HG03175 (cell line): ENCODE measurements around the gene FUCA1.
A peak's percentile ranks its signal among the peaks of the same experiment; 100 is the strongest.
"Not testable (repeated sequence)": the region's sequence is repeated elsewhere in the genome, so short reads cannot be mapped to it uniquely, and the experiment has no call there.

Experiments used
- ATAC-seq: cut with Tn5 transposase; IDR thresholded peaks from one replicate; pipeline ENCODE4 v1.9.1; 2021; ENCODE audit warnings: mild to moderate bottlenecking, moderate library complexity; ENCODE audit not compliant: unreplicated experiment

Gene FUCA1

GRCh38 chr1:23843644-23844043 lies 24.4 kb downstream of the FUCA1 start:
- ATAC-seq, result no peak

- ATAC-seq, result peak; percentile 66
Measured at GRCh38 chr1:23838401-23838866, 29.7 kb downstream of the FUCA1 start.

- ATAC-seq, result no peak
Measured at GRCh38 chr1:23837908-23838307, 30.2 kb downstream of the FUCA1 start.

GRCh38 chr1:23836037-23836436 lies 32.1 kb downstream of the FUCA1 start:
- ATAC-seq, result no peak

GRCh38 chr1:23834156-23834555 lies 33.9 kb downstream of the FUCA1 start:
- ATAC-seq, result not testable (repeated sequence)

- ATAC-seq, result no peak
Measured at GRCh38 chr1:23827717-23828116, 40.4 kb downstream of the FUCA1 start.

GRCh38 chr1:23826590-23826989 lies 41.5 kb downstream of the FUCA1 start:
- ATAC-seq, result not testable (repeated sequence)

GRCh38 chr1:23825762-23826522 lies 42.1 kb downstream of the FUCA1 start:
- ATAC-seq, result peak; percentile 38

GRCh38 chr1:23825076-23825761 lies 42.9 kb downstream of the FUCA1 start, which contains the start of gene HMGCL:
Gene HMGCL, minus strand, starts transcription at chr1:23825429. Its CDS starts 14 bp downstream, at chr1:23825415.
- peak; percentile 83 for ATAC-seq

- ATAC-seq, result no peak
Measured at GRCh38 chr1:23824711-23825075, 43.4 kb downstream of the FUCA1 start.

GRCh38 chr1:23823767-23824166 lies 44.3 kb downstream of the FUCA1 start:
- ATAC-seq, result no peak

GRCh38 chr1:23817633-23818032 lies 50.5 kb downstream of the FUCA1 start:
- no peak for ATAC-seq

- ATAC-seq, result no peak
Measured at GRCh38 chr1:23816906-23817305, 51.2 kb downstream of the FUCA1 start.

- no peak for ATAC-seq
Measured at GRCh38 chr1:23816361-23816760, 51.7 kb downstream of the FUCA1 start.

GRCh38 chr1:23814016-23814415 lies 54.1 kb downstream of the FUCA1 start:
- ATAC-seq, result no peak

GRCh38 chr1:23810818-23811540 lies 57.1 kb downstream of the FUCA1 start:
- no peak for ATAC-seq

- ATAC-seq, result no peak
Measured at GRCh38 chr1:23809751-23810171, 58.3 kb downstream of the FUCA1 start.

- ATAC-seq, result no peak
Measured at GRCh38 chr1:23807453-23807852, 60.6 kb downstream of the FUCA1 start.

- no peak for ATAC-seq
Measured at GRCh38 chr1:23806280-23806679, 61.8 kb downstream of the FUCA1 start.

- ATAC-seq, result no peak
Measured at GRCh38 chr1:23805025-23805424, 63.1 kb downstream of the FUCA1 start.

GRCh38 chr1:23804183-23804835 lies 63.8 kb downstream of the FUCA1 start:
- ATAC-seq, result no peak
